ENCODE measurements around the gene KRTAP4-7. TPM values are rescaled to one million over a fixed set of nuclear protein-coding genes. Genes with fewer than 3 reads are reported as not detected.

The KRTAP4-7 gene
- total RNA-seq, 1 experiment from 2014 or later: not detected

DNA sequence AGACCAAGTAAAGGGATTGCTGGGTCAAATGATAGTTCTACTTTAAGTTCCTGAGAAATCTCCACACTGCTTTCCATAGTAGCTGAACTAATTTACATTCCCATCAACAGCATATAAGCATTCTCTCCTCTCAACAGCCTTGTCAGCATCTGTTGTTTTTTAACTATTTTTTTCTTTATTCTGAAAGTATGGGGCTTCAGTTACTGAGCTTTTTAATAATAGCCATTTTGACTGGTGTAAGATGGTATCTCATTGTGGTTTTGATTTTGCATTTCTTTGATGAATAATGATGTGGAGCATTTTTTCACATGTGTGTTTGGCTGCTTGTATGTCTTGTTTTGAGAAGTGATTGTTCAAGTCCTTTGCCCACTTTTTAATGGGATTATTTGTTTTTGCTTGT lies 31.4 kb upstream of the KRTAP4-7 start:
- H3K79me1 ChIP-seq (ENCODE audit: insufficient read depth, low read depth, low read length, poor library complexity, severe bottlenecking): no peaks in the 10 kb centered on the region
- no peak overlapping the region for H2BK15ac ChIP-seq (ENCODE audit: low read depth, low read length)
- H2BK20ac ChIP-seq (ENCODE audit: low read depth, low read length, poor library complexity, severe bottlenecking): no peak overlapping the region
- no peak overlapping the region for H4K5ac ChIP-seq (ENCODE audit: insufficient read length, low read depth, low read length)
- no peak overlapping the region for H3K27ac Mint-ChIP-seq
- H3K4me1 ChIP-seq (ENCODE audit: insufficient read depth, low read length): no peaks in the 10 kb centered on the region
- H3K27me3 ChIP-seq (ENCODE audit: insufficient read depth, low read length): no peaks in the 10 kb centered on the region
- no peaks in the 10 kb centered on the region; a peak in 1 of 7 replicates for H3K36me3 Mint-ChIP-seq (ENCODE audit: insufficient read depth in 1 of 3, low read depth in 3 of 3)
- no peak overlapping the region for H2BK12ac ChIP-seq (ENCODE audit: insufficient read length, low read depth, low read length)
- H2AFZ ChIP-seq (ENCODE audit: low read length): no peak overlapping the region
- no peak overlapping the region for H3K4me2 ChIP-seq (ENCODE audit: insufficient read depth, insufficient read length, low read length)
- no peak overlapping the region for H2BK120ac ChIP-seq (ENCODE audit: low read depth, low read length, poor library complexity, severe bottlenecking)
- H3K56ac ChIP-seq (ENCODE audit: insufficient read length, low read depth, low read length): no peak overlapping the region
- H3K4ac ChIP-seq (ENCODE audit: low read depth, low read length): no peak overlapping the region
- no peak overlapping the region for H3K4me3 Mint-ChIP-seq
- H3K9ac ChIP-seq (ENCODE audit: extremely low read depth, insufficient read length, low read length): no peak overlapping the region
- no peak overlapping the region for H2AK5ac ChIP-seq (ENCODE audit: insufficient read length, low read length)
- peaks cover 16% of the 10 kb centered on the region in 2 experiments for H3K4me1 Mint-ChIP-seq
- TF ChIP-seq, protein P1, sequence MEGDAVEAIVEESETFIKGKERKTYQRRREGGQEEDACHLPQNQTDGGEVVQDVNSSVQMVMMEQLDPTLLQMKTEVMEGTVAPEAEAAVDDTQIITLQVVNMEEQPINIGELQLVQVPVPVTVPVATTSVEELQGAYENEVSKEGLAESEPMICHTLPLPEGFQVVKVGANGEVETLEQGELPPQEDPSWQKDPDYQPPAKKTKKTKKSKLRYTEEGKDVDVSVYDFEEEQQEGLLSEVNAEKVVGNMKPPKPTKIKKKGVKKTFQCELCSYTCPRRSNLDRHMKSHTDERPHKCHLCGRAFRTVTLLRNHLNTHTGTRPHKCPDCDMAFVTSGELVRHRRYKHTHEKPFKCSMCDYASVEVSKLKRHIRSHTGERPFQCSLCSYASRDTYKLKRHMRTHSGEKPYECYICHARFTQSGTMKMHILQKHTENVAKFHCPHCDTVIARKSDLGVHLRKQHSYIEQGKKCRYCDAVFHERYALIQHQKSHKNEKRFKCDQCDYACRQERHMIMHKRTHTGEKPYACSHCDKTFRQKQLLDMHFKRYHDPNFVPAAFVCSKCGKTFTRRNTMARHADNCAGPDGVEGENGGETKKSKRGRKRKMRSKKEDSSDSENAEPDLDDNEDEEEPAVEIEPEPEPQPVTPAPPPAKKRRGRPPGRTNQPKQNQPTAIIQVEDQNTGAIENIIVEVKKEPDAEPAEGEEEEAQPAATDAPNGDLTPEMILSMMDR (conservative IDR thresholded peaks at IDR 0.05): no peak
- no peak overlapping the region for H3T11ph ChIP-seq (ENCODE audit: low read length)
- H4K20me1 ChIP-seq (ENCODE audit: control insufficient read depth, insufficient read depth, insufficient read length): no peaks in the 10 kb centered on the region
- no peaks in the 10 kb centered on the region for H3K23me2 ChIP-seq (ENCODE audit: insufficient read length, low read depth, low read length, poor library complexity, severe bottlenecking)
- no peaks in the 10 kb centered on the region for H3K9me3 ChIP-seq (ENCODE audit: control insufficient read depth, low read depth, low read length)
- no peak overlapping the region for H3K23ac ChIP-seq (ENCODE audit: insufficient read length, low read depth, low read length)
- peaks cover 0 to 6% of the 10 kb centered on the region in 2 experiments; a peak in 2 of 5 replicates for H3K9me3 Mint-ChIP-seq
- H3K27ac ChIP-seq (ENCODE audit: insufficient read length, low read depth, low read length): no peak overlapping the region
- no peak for DNase-seq
- H4K91ac ChIP-seq (ENCODE audit: insufficient read length, low read depth, low read length): no peak overlapping the region
- H3K14ac ChIP-seq (ENCODE audit: insufficient read depth, low read length): no peak overlapping the region
- no peak overlapping the region for H2BK5ac ChIP-seq (ENCODE audit: insufficient read length, low read length)
- H3K18ac ChIP-seq (ENCODE audit: insufficient read length, low read depth, low read length): no peak overlapping the region
- H3K79me2 ChIP-seq (ENCODE audit: insufficient read depth, low read length): no peaks in the 10 kb centered on the region
- no peaks in the 10 kb centered on the region for H3K27me3 Mint-ChIP-seq (ENCODE audit: low read depth)
- no peak overlapping the region for H4K8ac ChIP-seq (replicated peaks; ENCODE audit: insufficient read length, low read depth, low read length)
